Small intestine (tissue), 7 donors: ENCODE results near the gene PLXNA4. TPM values are rescaled to one million over a fixed set of nuclear protein-coding genes. Genes with fewer than 3 reads are reported as not detected.

Experiments used
- DNase-seq, 2 donors: peaks; one replicate each; pipeline versions ENCODE4 v3.0.0 to v3.0.0-alpha.2; 2013
- FAIRE-seq: peaks from 2 replicates; lab custom pipeline; 2012; peaks lifted over from hg19 to GRCh38; lab: Jason Lieb, UNC
- H3K27ac ChIP-seq, 3 donors: one replicate each; pipeline ENCODE4 v1.5.1; 2013; ENCODE audit warnings: low read length in 2 of 3, mild to moderate bottlenecking in 2 of 3, control low read depth in 1 of 3, inconsistent platforms in 1 of 3, low read depth in 1 of 3, moderate library complexity in 1 of 3
- H3K27me3 ChIP-seq, 3 donors: one replicate each; pipeline ENCODE4 v1.6.1; 2013; ENCODE audit warnings: low read length in 3 of 3, inconsistent platforms in 1 of 3; ENCODE audit not compliant: control insufficient read depth in 3 of 3, insufficient read depth in 3 of 3
- H3K36me3 ChIP-seq, 3 donors: one replicate each; pipeline ENCODE4 v1.6.1; 2013; ENCODE audit warnings: low read length in 3 of 3, inconsistent platforms in 1 of 3, low read depth in 1 of 3, mild to moderate bottlenecking in 1 of 3, moderate library complexity in 1 of 3; ENCODE audit not compliant: control insufficient read depth in 3 of 3, insufficient read depth in 2 of 3
- H3K4me1 ChIP-seq, 3 donors: one replicate each; pipeline ENCODE4 v1.6.1; 2013; ENCODE audit warnings: low read length in 2 of 3, inconsistent platforms in 1 of 3, low read depth in 1 of 3, mild to moderate bottlenecking in 1 of 3, moderate library complexity in 1 of 3; ENCODE audit not compliant: control insufficient read depth in 3 of 3, insufficient read depth in 2 of 3
- H3K4me3 ChIP-seq, 3 donors: one replicate each; pipeline ENCODE4 v1.5.1; 2013; ENCODE audit warnings: low read length in 3 of 3, control low read depth in 1 of 3, inconsistent platforms in 1 of 3, low read depth in 1 of 3, mild to moderate bottlenecking in 1 of 3, moderate library complexity in 1 of 3
- H3K9me3 ChIP-seq, 2 donors: one replicate each; pipeline ENCODE4 v1.6.1; 2013; ENCODE audit warnings: low read depth in 1 of 2, low read length in 1 of 2; ENCODE audit not compliant: control insufficient read depth in 2 of 2, insufficient read depth in 1 of 2
- WGBS, 3 donors: extraction: QIAGEN DNeasy Blood & Tissue Kit; methylation state at CpG; one replicate each; pipeline ENCODE4 v1.1.7; 2013; 5-methylcytosine and 5-hydroxymethylcytosine counted together
- polyA plus RNA-seq, 4 donors: library from polyadenylated mRNA; stranded (reverse) in 3 of 4; unstranded in 1 of 4; fragments of 200-250 nt in 3 of 4; fragments of 120-200 nt in 1 of 4; gene quantifications; one replicate each; pipeline versions ENCODE4 v1.2.1 to v1.2.3, GENCODE V29; 2013
- donor health status: healthy with polysubstance abuse.
- donor health status: control.
- donor health status: control.
- donor health status: Bipolar disorder and iron deficiency.
- donor health status: healthy.

PLXNA4 gene
- polyA plus RNA-seq, 4 donors = under 0.01 to 3.9 (median 1.2) TPM; not detected in 1

DNA sequence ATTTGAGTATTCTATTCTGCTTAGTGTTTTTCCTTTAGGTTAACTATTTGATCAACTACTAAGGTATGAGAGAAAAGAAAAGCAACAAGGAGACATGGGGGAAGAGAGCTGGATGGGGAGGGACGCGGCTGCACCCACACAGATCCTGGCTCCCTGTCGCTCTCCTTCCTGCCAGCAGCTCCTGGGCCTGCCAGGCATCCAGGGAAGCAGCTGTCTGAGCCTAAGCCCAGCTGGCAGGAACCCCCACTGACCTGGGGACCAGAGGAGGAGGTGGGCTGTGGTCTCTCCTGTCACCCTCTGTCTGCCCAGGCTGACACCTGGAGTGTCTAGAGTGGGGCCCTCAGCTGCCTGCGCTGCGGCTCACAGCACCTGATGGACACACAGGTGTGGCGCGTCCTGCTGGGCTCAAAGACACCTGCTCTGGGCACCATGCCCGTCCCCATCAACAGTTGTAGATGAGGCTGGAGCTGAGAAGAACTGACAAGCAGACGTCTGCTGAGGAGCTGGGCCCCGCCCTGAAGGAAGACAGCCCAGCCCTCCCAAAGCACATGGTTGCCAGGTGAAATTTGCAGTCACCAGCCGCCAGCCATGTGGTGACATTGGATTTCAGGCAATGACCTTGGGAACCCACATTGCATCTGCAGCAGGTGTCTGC is 207.9 kb downstream of the PLXNA4 start:
- Histone ChIP-seq H3K27ac (no peak overlapping the region), H3K4me3 (no peak overlapping the region), H3K27me3 (no peaks in the 10 kb centered on the region), H3K4me1 (peaks cover 0 to 10% (median 4%) of the 10 kb centered on the region in 3 donors), H3K36me3 (peaks cover 0 to 5% (median 0%) of the 10 kb centered on the region in 3 donors), H3K9me3 (no peaks in the 10 kb centered on the region)
- peak in 1 of 2 donors; percentile 37 for DNase-seq
- no peak for FAIRE-seq
- WGBS, 3 donors = 19 to 66% (median 50%) methylated on average over 11 of the region's 11 CpGs

DNA sequence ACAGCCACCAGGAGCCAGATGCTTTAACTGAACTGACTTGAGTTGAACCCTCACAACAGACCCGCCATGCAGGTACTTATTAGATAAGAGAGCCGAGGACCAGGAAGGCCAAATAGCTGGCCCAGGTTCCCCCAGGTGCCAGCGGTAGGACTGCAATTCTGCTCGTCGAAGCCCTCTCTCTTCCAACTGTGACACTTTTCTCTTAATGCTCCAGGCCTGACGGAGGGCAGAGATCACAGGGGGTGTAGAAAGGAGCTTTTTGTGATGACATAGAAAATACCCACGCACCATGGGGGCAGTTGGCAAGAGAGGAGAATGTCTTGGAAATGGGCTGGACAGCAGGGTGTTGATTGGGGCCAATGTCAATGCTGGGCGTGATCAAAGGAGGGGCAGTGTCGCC is 208.5 kb downstream of the PLXNA4 start:
- H3K36me3 ChIP-seq = peaks cover 0 to 5% (median 0%) of the 10 kb centered on the region in 3 donors
- H3K9me3 ChIP-seq = no peaks in the 10 kb centered on the region
- H3K4me3 ChIP-seq = no peak overlapping the region
- H3K4me1 ChIP-seq = peaks cover 0 to 7% (median 4%) of the 10 kb centered on the region in 3 donors
- DNase-seq = no peak
- 58 to 82% (median 71%) methylated on average over 9 of the region's 9 CpGs for WGBS, 3 donors
- no peak overlapping the region for H3K27ac ChIP-seq
- no peak for FAIRE-seq
- no peaks in the 10 kb centered on the region for H3K27me3 ChIP-seq

DNA sequence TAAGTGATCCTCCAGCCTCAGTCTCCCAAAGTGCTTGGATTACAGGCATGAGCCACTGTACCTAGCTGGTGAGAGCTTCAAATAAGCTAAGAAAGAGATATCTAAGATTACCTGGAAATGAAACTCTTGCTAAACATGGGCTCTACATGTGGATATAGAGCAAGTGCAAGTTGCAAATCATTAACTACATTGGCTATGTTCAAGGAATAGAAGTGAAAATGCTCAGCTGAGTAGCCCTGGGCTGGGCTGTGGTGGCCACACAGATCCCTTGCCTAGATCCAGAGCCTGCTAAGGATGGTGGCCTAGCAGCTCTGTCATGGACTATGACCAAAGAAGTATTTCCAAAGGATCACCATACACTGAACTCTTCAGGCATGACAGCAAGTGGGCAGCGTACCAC is 209.3 kb downstream of the PLXNA4 start:
- Histone ChIP-seq H3K4me1 (peaks cover 0 to 7% (median 4%) of the 10 kb centered on the region in 3 donors), H3K9me3 (no peaks in the 10 kb centered on the region), H3K4me3 (no peak overlapping the region), H3K27ac (no peak overlapping the region), H3K27me3 (no peaks in the 10 kb centered on the region), H3K36me3 (peaks cover 0 to 5% (median 0%) of the 10 kb centered on the region in 3 donors)
- no peak for FAIRE-seq
- 91 to 100% (median 97%) methylated on average over 1 of the region's 1 CpG for WGBS, 3 donors
- peak; percentile 29 to 42 for DNase-seq

DNA sequence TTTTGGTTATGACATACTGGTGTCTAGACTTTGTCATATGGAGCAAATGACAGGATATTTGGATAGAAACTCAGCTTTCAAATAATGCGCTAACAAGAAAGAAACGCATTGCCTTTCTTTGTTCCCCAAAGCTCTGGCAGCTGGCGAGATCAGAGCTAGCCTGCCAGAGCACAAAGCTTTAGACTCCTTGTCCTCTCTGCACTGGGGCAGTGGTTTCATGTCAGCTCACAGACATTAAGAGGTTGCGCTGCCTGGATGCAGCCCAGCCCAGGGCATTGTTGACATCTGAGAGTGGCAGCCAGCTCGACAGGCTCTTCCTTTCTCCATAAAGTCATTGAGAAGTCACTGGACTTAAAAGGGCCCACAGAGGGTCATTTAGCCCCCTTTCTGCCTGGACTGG is 212.0 kb downstream of the PLXNA4 start:
- Histone ChIP-seq H3K27ac (no peak overlapping the region), H3K4me1 (peaks cover 0 to 7% (median 4%) of the 10 kb centered on the region in 3 donors), H3K36me3 (peaks cover 0 to 8% (median 0%) of the 10 kb centered on the region in 3 donors), H3K27me3 (no peaks in the 10 kb centered on the region), H3K4me3 (no peak overlapping the region), H3K9me3 (no peaks in the 10 kb centered on the region)
- DNase-seq (no peak), FAIRE-seq (no peak)
- WGBS, 3 donors = 88 to 93% (median 88%) methylated on average over 5 of the region's 5 CpGs

DNA sequence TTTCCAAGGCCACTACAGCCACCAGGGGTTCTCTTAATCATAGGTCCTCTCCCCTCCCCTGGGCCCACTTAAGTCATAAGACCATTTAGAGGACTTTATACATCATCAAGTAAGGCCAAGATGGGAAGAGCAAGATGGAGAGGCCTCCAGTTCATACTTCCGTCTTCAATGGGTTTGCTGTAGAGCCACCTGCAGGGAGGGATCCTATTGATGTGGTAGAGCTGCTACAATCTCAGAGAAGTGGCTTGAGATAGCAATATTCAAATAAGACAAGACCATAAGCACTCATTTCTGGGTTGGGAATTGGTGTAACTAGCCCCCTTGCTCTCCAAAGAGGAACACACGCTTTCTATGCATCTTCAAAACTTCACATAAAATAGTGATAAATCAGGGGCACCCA is 214.2 kb downstream of the PLXNA4 start:
- DNase-seq (no peak), FAIRE-seq (no peak)

DNA sequence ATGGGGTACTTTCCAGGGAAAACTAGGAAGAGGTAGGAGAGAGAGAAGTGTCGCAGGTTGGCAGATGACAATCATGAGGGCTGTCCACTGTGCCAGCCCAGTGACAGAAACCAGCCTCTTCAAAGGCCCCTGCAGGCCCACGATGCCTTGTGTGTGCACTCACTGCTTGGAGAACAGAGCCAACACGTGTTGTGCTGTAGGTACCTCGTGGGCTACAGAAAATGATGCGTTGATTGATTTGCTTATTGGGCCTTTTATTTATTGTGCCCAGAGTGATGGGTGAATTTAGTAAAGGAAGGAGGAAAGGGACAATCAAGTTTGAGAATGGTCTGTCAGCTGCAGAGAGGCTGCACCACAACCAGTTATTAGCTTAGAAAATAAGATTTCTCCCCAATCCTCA is 215.1 kb downstream of the PLXNA4 start:
- 79 to 82% (median 82%) methylated on average over 5 of the region's 5 CpGs for WGBS, 3 donors
- FAIRE-seq = no peak

More for the DNA sequence above, 214.2 kb downstream of the PLXNA4 start:
- no peak overlapping the region for H3K4me3 ChIP-seq
- peaks cover 0 to 8% (median 0%) of the 10 kb centered on the region in 3 donors for H3K36me3 ChIP-seq
- H3K4me1 ChIP-seq = peaks cover 0 to 4% (median 0%) of the 10 kb centered on the region in 3 donors
- H3K27me3 ChIP-seq = no peaks in the 10 kb centered on the region
- no peak overlapping the region for H3K27ac ChIP-seq
- WGBS, 3 donors = 88 to 96% (median 90%) methylated on average over 2 of the region's 2 CpGs
- H3K9me3 ChIP-seq = no peaks in the 10 kb centered on the region

DNA sequence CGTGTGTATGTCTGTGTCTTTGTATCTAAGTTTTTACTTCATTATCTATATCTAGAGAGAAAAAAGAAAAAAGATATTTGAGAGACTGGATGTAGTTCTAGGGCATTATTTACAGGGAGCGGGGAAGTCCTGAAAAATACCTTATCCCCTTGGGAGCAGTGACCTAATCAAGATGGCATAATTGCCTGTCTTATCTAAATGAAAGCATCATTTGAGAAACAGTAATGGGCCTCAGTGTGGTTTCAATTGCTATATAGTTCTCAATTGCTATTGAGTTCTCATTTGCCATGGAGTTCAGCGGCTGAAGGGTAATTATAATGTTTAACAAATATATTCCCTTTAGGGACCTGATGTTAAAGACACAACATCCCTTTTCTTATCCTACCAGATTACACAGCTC is 216.5 kb downstream of the PLXNA4 start:
- Histone ChIP-seq H3K4me3 (no peak overlapping the region), H3K36me3 (peaks cover 0 to 8% (median 0%) of the 10 kb centered on the region in 3 donors), H3K27ac (no peak overlapping the region), H3K9me3 (no peaks in the 10 kb centered on the region), H3K27me3 (peaks cover 0 to 3% (median 0%) of the 10 kb centered on the region in 3 donors), H3K4me1 (no peaks in the 10 kb centered on the region)
- FAIRE-seq (no peak), DNase-seq (no peak)
- WGBS, 3 donors = 88 to 91% (median 89%) methylated on average over 3 of the region's 3 CpGs

More for the DNA sequence above, 215.1 kb downstream of the PLXNA4 start:
- no peaks in the 10 kb centered on the region for H3K4me1 ChIP-seq
- no peak overlapping the region for H3K27ac ChIP-seq
- H3K9me3 ChIP-seq = no peaks in the 10 kb centered on the region
- H3K36me3 ChIP-seq = peaks cover 0 to 8% (median 0%) of the 10 kb centered on the region in 3 donors
- no peak for DNase-seq
- no peaks in the 10 kb centered on the region for H3K27me3 ChIP-seq
- H3K4me3 ChIP-seq = no peak overlapping the region

DNA sequence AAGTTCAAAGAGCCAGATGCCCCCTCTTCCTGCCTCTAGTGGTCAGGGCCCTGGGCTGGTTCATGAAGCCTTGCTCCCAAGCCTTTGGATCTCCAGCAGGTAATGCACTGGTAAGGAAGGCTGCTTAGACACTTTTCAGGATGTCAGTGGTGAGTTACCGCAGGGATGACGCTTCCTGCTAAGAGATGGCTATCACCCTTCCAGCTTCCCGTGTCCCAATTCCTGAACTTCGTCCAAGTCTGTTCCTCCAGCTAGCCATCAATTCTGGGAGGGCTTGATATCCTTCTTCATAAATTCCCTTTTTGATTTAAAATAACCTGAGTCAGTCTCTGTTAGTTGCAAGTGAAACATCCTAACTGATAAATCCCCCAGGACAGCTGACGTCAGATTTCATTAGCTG is 221.2 kb downstream of the PLXNA4 start:
- Histone ChIP-seq H3K4me1 (no peaks in the 10 kb centered on the region), H3K27ac (no peak overlapping the region), H3K27me3 (peaks cover 0 to 10% (median 0%) of the 10 kb centered on the region in 3 donors), H3K9me3 (no peaks in the 10 kb centered on the region), H3K4me3 (no peak overlapping the region), H3K36me3 (no peaks in the 10 kb centered on the region)
- no peak for DNase-seq
- 66 to 93% (median 76%) methylated on average over 5 of the region's 5 CpGs for WGBS, 3 donors
- no peak for FAIRE-seq
